ENCODE results near the gene PPP1R14C.

The PPP1R14C gene

GRCh38 chr6:150163970-150164369 is 21.1 kb downstream of the PPP1R14C start:
- no peaks in the 10 kb centered on the region for H3K9me3 ChIP-seq (ENCODE audit: control extremely low read depth in 1 of 5, control insufficient read depth in 4 of 5, insufficient read depth in 2 of 5, low read depth in 1 of 5, low read length in 4 of 5)
- H3K4me1 ChIP-seq (ENCODE audit: control extremely low read depth in 1 of 4, control insufficient read depth in 4 of 4, insufficient read depth in 4 of 4, low read length in 3 of 4) = no peaks in the 10 kb centered on the region
- DNase-seq = no peak
- ChIA-PET POLR2A (no interaction called here), CTCF (interaction anchor here (0.9 kb wide), 1 partner anchor 10 kb away, joined by 4 read pairs; no protein-coding TSS in a partner anchor)
- WGBS (ENCODE audit: insufficient coverage) = no CpG with 5 or more reads among the region's 3 CpGs
- H3K4me3 ChIP-seq (ENCODE audit: control insufficient read depth in 1 of 7, extremely low read depth in 1 of 7, insufficient read depth in 4 of 7, low read depth in 2 of 7, low read length in 6 of 7) = no peak overlapping the region
- H3K27me3 ChIP-seq (replicated peaks in 2 of 5; ENCODE audit: control insufficient read depth in 4 of 5, insufficient read depth in 5 of 5, low read length in 4 of 5) = no peaks in the 10 kb centered on the region
- H3K27ac ChIP-seq (ENCODE audit: insufficient read depth in 1 of 2, low read depth in 1 of 2, low read length in 2 of 2, poor library complexity in 1 of 2, severe bottlenecking in 2 of 2) = no peak overlapping the region
- H3K36me3 ChIP-seq (ENCODE audit: control insufficient read depth in 4 of 4, insufficient read depth in 4 of 4, low read length in 3 of 4) = no peaks in the 10 kb centered on the region

GRCh38 chr6:150165020-150165702 is 22.3 kb downstream of the PPP1R14C start:
- H3K4me3 ChIP-seq (ENCODE audit: control insufficient read depth in 1 of 7, extremely low read depth in 1 of 7, insufficient read depth in 4 of 7, low read depth in 2 of 7, low read length in 6 of 7) = no peak overlapping the region
- H3K9me3 ChIP-seq (ENCODE audit: control extremely low read depth in 1 of 5, control insufficient read depth in 4 of 5, insufficient read depth in 2 of 5, low read depth in 1 of 5, low read length in 4 of 5) = no peaks in the 10 kb centered on the region
- H3K4me1 ChIP-seq (ENCODE audit: control extremely low read depth in 1 of 4, control insufficient read depth in 4 of 4, insufficient read depth in 4 of 4, low read length in 3 of 4) = peaks cover 0 to 3% (median 0%) of the 10 kb centered on the region in 4 experiments
- CTCF ChIA-PET = interaction anchor here (1.2 kb wide), 1 partner anchor 13 kb away, joined by 5 read pairs; no protein-coding TSS in a partner anchor
- POLR2A ChIA-PET = no interaction called here
- DNase-seq = no peak
- no peak overlapping the region for H3K27ac ChIP-seq (ENCODE audit: insufficient read depth in 1 of 2, low read depth in 1 of 2, low read length in 2 of 2, poor library complexity in 1 of 2, severe bottlenecking in 2 of 2)
- no peaks in the 10 kb centered on the region for H3K27me3 ChIP-seq (replicated peaks in 2 of 5; ENCODE audit: control insufficient read depth in 4 of 5, insufficient read depth in 5 of 5, low read length in 4 of 5)
- H3K36me3 ChIP-seq (ENCODE audit: control insufficient read depth in 4 of 4, insufficient read depth in 4 of 4, low read length in 3 of 4) = no peaks in the 10 kb centered on the region

GRCh38 chr6:150167479-150167873 is 24.6 kb downstream of the PPP1R14C start:
- Histone ChIP-seq H3K27ac (ENCODE audit: insufficient read depth in 1 of 2, low read depth in 1 of 2, low read length in 2 of 2, poor library complexity in 1 of 2, severe bottlenecking in 2 of 2) (no peak overlapping the region), H3K4me3 (ENCODE audit: control insufficient read depth in 1 of 7, extremely low read depth in 1 of 7, insufficient read depth in 4 of 7, low read depth in 2 of 7, low read length in 6 of 7) (no peak overlapping the region), H3K4me1 (ENCODE audit: control extremely low read depth in 1 of 4, control insufficient read depth in 4 of 4, insufficient read depth in 4 of 4, low read length in 3 of 4) (peaks cover 0 to 3% (median 0%) of the 10 kb centered on the region in 4 experiments), H3K27me3 (replicated peaks in 2 of 5; ENCODE audit: control insufficient read depth in 4 of 5, insufficient read depth in 5 of 5, low read length in 4 of 5) (no peaks in the 10 kb centered on the region), H3K9me3 (ENCODE audit: control extremely low read depth in 1 of 5, control insufficient read depth in 4 of 5, insufficient read depth in 2 of 5, low read depth in 1 of 5, low read length in 4 of 5) (no peaks in the 10 kb centered on the region), H3K36me3 (ENCODE audit: control insufficient read depth in 4 of 4, insufficient read depth in 4 of 4, low read length in 3 of 4) (no peaks in the 10 kb centered on the region)
- POLR2A ChIA-PET = no interaction called here
- DNase-seq = no peak
- WGBS (ENCODE audit: insufficient coverage) = 59% methylated on average over 2 of the region's 6 CpGs
- CTCF ChIA-PET = no interaction called here

GRCh38 chr6:150169181-150169580 is 26.3 kb downstream of the PPP1R14C start:
- 100% methylated on average over 1 of the region's 2 CpGs for WGBS (ENCODE audit: insufficient coverage)
- no peaks in the 10 kb centered on the region for H3K9me3 ChIP-seq (ENCODE audit: control extremely low read depth in 1 of 5, control insufficient read depth in 4 of 5, insufficient read depth in 2 of 5, low read depth in 1 of 5, low read length in 4 of 5)
- DNase-seq = no peak
- H3K4me3 ChIP-seq (ENCODE audit: control insufficient read depth in 1 of 7, extremely low read depth in 1 of 7, insufficient read depth in 4 of 7, low read depth in 2 of 7, low read length in 6 of 7) = no peak overlapping the region
- H3K27ac ChIP-seq (ENCODE audit: insufficient read depth in 1 of 2, low read depth in 1 of 2, low read length in 2 of 2, poor library complexity in 1 of 2, severe bottlenecking in 2 of 2) = no peak overlapping the region
- no peaks in the 10 kb centered on the region for H3K27me3 ChIP-seq (replicated peaks in 2 of 5; ENCODE audit: control insufficient read depth in 4 of 5, insufficient read depth in 5 of 5, low read length in 4 of 5)
- CTCF ChIA-PET = no interaction called here
- H3K36me3 ChIP-seq (ENCODE audit: control insufficient read depth in 4 of 4, insufficient read depth in 4 of 4, low read length in 3 of 4) = no peaks in the 10 kb centered on the region
- POLR2A ChIA-PET = no interaction called here
- H3K4me1 ChIP-seq (ENCODE audit: control extremely low read depth in 1 of 4, control insufficient read depth in 4 of 4, insufficient read depth in 4 of 4, low read length in 3 of 4) = peaks cover 0 to 3% (median 0%) of the 10 kb centered on the region in 4 experiments

GRCh38 chr6:150169609-150170008 is 26.8 kb downstream of the PPP1R14C start:
- 83% methylated on average over 1 of the region's 4 CpGs for WGBS (ENCODE audit: insufficient coverage)
- H3K9me3 ChIP-seq (ENCODE audit: control extremely low read depth in 1 of 5, control insufficient read depth in 4 of 5, insufficient read depth in 2 of 5, low read depth in 1 of 5, low read length in 4 of 5) = no peaks in the 10 kb centered on the region
- DNase-seq = peak in 2 of 3 donors; percentile 25 to 52
- ChIA-PET CTCF (interaction anchor here (1.7 kb wide), 1 partner anchor 11 kb away, joined by 4 read pairs; no protein-coding TSS in a partner anchor), POLR2A (no interaction called here)
- H3K4me1 ChIP-seq (ENCODE audit: control extremely low read depth in 1 of 4, control insufficient read depth in 4 of 4, insufficient read depth in 4 of 4, low read length in 3 of 4) = peaks cover 0 to 3% (median 0%) of the 10 kb centered on the region in 4 experiments
- no peak overlapping the region for H3K4me3 ChIP-seq (ENCODE audit: control insufficient read depth in 1 of 7, extremely low read depth in 1 of 7, insufficient read depth in 4 of 7, low read depth in 2 of 7, low read length in 6 of 7)
- no peak overlapping the region for H3K27ac ChIP-seq (ENCODE audit: insufficient read depth in 1 of 2, low read depth in 1 of 2, low read length in 2 of 2, poor library complexity in 1 of 2, severe bottlenecking in 2 of 2)
- H3K36me3 ChIP-seq (ENCODE audit: control insufficient read depth in 4 of 4, insufficient read depth in 4 of 4, low read length in 3 of 4) = no peaks in the 10 kb centered on the region
- H3K27me3 ChIP-seq (replicated peaks in 2 of 5; ENCODE audit: control insufficient read depth in 4 of 5, insufficient read depth in 5 of 5, low read length in 4 of 5) = no peaks in the 10 kb centered on the region

- Histone ChIP-seq H3K27ac (ENCODE audit: insufficient read depth in 1 of 2, low read depth in 1 of 2, low read length in 2 of 2, poor library complexity in 1 of 2, severe bottlenecking in 2 of 2) (no peak overlapping the region), H3K36me3 (ENCODE audit: control insufficient read depth in 4 of 4, insufficient read depth in 4 of 4, low read length in 3 of 4) (no peaks in the 10 kb centered on the region), H3K9me3 (ENCODE audit: control extremely low read depth in 1 of 5, control insufficient read depth in 4 of 5, insufficient read depth in 2 of 5, low read depth in 1 of 5, low read length in 4 of 5) (no peaks in the 10 kb centered on the region), H3K4me1 (ENCODE audit: control extremely low read depth in 1 of 4, control insufficient read depth in 4 of 4, insufficient read depth in 4 of 4, low read length in 3 of 4) (peaks cover 0 to 3% (median 0%) of the 10 kb centered on the region in 4 experiments), H3K4me3 (ENCODE audit: control insufficient read depth in 1 of 7, extremely low read depth in 1 of 7, insufficient read depth in 4 of 7, low read depth in 2 of 7, low read length in 6 of 7) (no peak overlapping the region), H3K27me3 (replicated peaks in 2 of 5; ENCODE audit: control insufficient read depth in 4 of 5, insufficient read depth in 5 of 5, low read length in 4 of 5) (no peaks in the 10 kb centered on the region)
- POLR2A ChIA-PET = no interaction called here
- DNase-seq = no peak
- WGBS (ENCODE audit: insufficient coverage) = 94% methylated on average over 2 of the region's 2 CpGs
- CTCF ChIA-PET = no interaction called here
Observed at GRCh38 chr6:150172929-150173328, 30.1 kb downstream of the PPP1R14C start.

- CTCF ChIA-PET = interaction anchor here (1.2 kb wide), 1 partner anchor 11 kb away, joined by 3 read pairs; no protein-coding TSS in a partner anchor
- POLR2A ChIA-PET = no interaction called here
- Histone ChIP-seq H3K4me3 (ENCODE audit: control insufficient read depth in 1 of 7, extremely low read depth in 1 of 7, insufficient read depth in 4 of 7, low read depth in 2 of 7, low read length in 6 of 7) (no peak overlapping the region), H3K36me3 (ENCODE audit: control insufficient read depth in 4 of 4, insufficient read depth in 4 of 4, low read length in 3 of 4) (no peaks in the 10 kb centered on the region), H3K27me3 (replicated peaks in 2 of 5; ENCODE audit: control insufficient read depth in 4 of 5, insufficient read depth in 5 of 5, low read length in 4 of 5) (no peaks in the 10 kb centered on the region), H3K9me3 (ENCODE audit: control extremely low read depth in 1 of 5, control insufficient read depth in 4 of 5, insufficient read depth in 2 of 5, low read depth in 1 of 5, low read length in 4 of 5) (no peaks in the 10 kb centered on the region), H3K27ac (ENCODE audit: insufficient read depth in 1 of 2, low read depth in 1 of 2, low read length in 2 of 2, poor library complexity in 1 of 2, severe bottlenecking in 2 of 2) (no peak overlapping the region), H3K4me1 (ENCODE audit: control extremely low read depth in 1 of 4, control insufficient read depth in 4 of 4, insufficient read depth in 4 of 4, low read length in 3 of 4) (no peaks in the 10 kb centered on the region)
- WGBS (ENCODE audit: insufficient coverage) = 100% methylated on average over 3 of the region's 4 CpGs
- DNase-seq = no peak
Observed at GRCh38 chr6:150175586-150176151, 32.8 kb downstream of the PPP1R14C start.

All from common myeloid progenitor, CD34-positive (primary cell).